Esophagus (tissue), 2 donors: ENCODE results near the gene TMEM203. TPM values are rescaled to one million over a fixed set of nuclear protein-coding genes. Genes with fewer than 3 reads are reported as not detected.

Experiments used
- H3K27ac ChIP-seq, 2 donors: one replicate each; pipeline ENCODE4 v1.5.1; 2013; ENCODE audit warnings: low read depth in 2 of 2, mild to moderate bottlenecking in 2 of 2, inconsistent platforms in 1 of 2, low read length in 1 of 2, moderate library complexity in 1 of 2
- H3K27me3 ChIP-seq, 2 donors: one replicate each; pipeline ENCODE4 v1.6.1; 2013; ENCODE audit warnings: low read length in 2 of 2, control low read depth in 1 of 2, mild to moderate bottlenecking in 1 of 2; ENCODE audit not compliant: insufficient read depth in 2 of 2, control insufficient read depth in 1 of 2
- H3K36me3 ChIP-seq, 2 donors: one replicate each; pipeline ENCODE4 v1.6.1; 2013; ENCODE audit warnings: low read length in 1 of 2; ENCODE audit not compliant: control insufficient read depth in 2 of 2, insufficient read depth in 2 of 2
- H3K4me1 ChIP-seq, 2 donors: one replicate each; pipeline ENCODE4 v1.6.1; 2013; ENCODE audit warnings: low read length in 1 of 2; ENCODE audit not compliant: control insufficient read depth in 2 of 2, insufficient read depth in 2 of 2
- H3K4me3 ChIP-seq, 2 donors: one replicate each; pipeline ENCODE4 v1.5.1; 2013; ENCODE audit warnings: low read length in 2 of 2, mild to moderate bottlenecking in 2 of 2, low read depth in 1 of 2, moderate library complexity in 1 of 2
- H3K9me3 ChIP-seq, 2 donors: one replicate each; pipeline ENCODE4 v1.6.1; 2013; ENCODE audit warnings: mild to moderate bottlenecking in 2 of 2, low read depth in 1 of 2, low read length in 1 of 2, moderate library complexity in 1 of 2; ENCODE audit not compliant: control insufficient read depth in 2 of 2, insufficient read depth in 1 of 2
- WGBS, 2 donors: extraction: QIAGEN DNeasy Blood & Tissue Kit; methylation state at CpG; one replicate each; pipeline ENCODE4 v1.1.7; 2013; 5-methylcytosine and 5-hydroxymethylcytosine counted together
- polyA plus RNA-seq, 2 donors: library from polyadenylated mRNA; stranded (reverse); fragments of 200-250 nt; gene quantifications; one replicate each; pipeline ENCODE4 v1.2.3, GENCODE V29; 2013
- donor health status: healthy with polysubstance abuse.
- donor health status: Bipolar disorder and iron deficiency.

Gene TMEM203
- polyA plus RNA-seq, 2 donors: 21.6 to 27.5 TPM

GRCh38 chr9:137235424-137236237 lies 30.2 kb upstream of the TMEM203 start:
- H3K4me1 ChIP-seq: peaks cover 7 to 17% of the 10 kb centered on the region in 2 donors
- no peak overlapping the region for H3K4me3 ChIP-seq
- H3K9me3 ChIP-seq: no peaks in the 10 kb centered on the region
- WGBS, 2 donors: 58 to 63% methylated on average over 32 to 35 of the region's 35 CpGs
- H3K27me3 ChIP-seq: no peaks in the 10 kb centered on the region
- no peak overlapping the region for H3K27ac ChIP-seq
- no peaks in the 10 kb centered on the region for H3K36me3 ChIP-seq

GRCh38 chr9:137234758-137235423 lies 29.4 kb upstream of the TMEM203 start:
- no peaks in the 10 kb centered on the region for H3K36me3 ChIP-seq
- peaks cover 7 to 17% of the 10 kb centered on the region in 2 donors for H3K4me1 ChIP-seq
- no peaks in the 10 kb centered on the region for H3K27me3 ChIP-seq
- 60 to 71% methylated on average over 18 of the region's 18 CpGs for WGBS, 2 donors
- H3K4me3 ChIP-seq: no peak overlapping the region
- H3K27ac ChIP-seq: no peak overlapping the region
- no peaks in the 10 kb centered on the region for H3K9me3 ChIP-seq

- H3K36me3 ChIP-seq: no peaks in the 10 kb centered on the region
- 37 to 60% methylated on average over 40 of the region's 40 CpGs for WGBS, 2 donors
- H3K27ac ChIP-seq: no peak overlapping the region
- no peak overlapping the region for H3K4me3 ChIP-seq
- peaks cover 7 to 17% of the 10 kb centered on the region in 2 donors for H3K4me1 ChIP-seq
- H3K9me3 ChIP-seq: no peaks in the 10 kb centered on the region
- H3K27me3 ChIP-seq: no peaks in the 10 kb centered on the region
Observed at GRCh38 chr9:137234055-137234697, 28.7 kb upstream of the TMEM203 start.

GRCh38 chr9:137233143-137233980 lies 27.9 kb upstream of the TMEM203 start:
- 60 to 67% methylated on average over 24 to 40 of the region's 40 CpGs for WGBS, 2 donors

GRCh38 chr9:137232510-137232909 lies 27.1 kb upstream of the TMEM203 start:
- WGBS, 2 donors: 62 to 76% methylated on average over 24 of the region's 24 CpGs
- no peaks in the 10 kb centered on the region for H3K9me3 ChIP-seq
- no peaks in the 10 kb centered on the region for H3K36me3 ChIP-seq
- peaks cover 6 to 9% of the 10 kb centered on the region in 2 donors for H3K4me1 ChIP-seq
- no peak overlapping the region for H3K27ac ChIP-seq
- no peak overlapping the region for H3K4me3 ChIP-seq
- no peaks in the 10 kb centered on the region for H3K27me3 ChIP-seq

More at GRCh38 chr9:137233143-137233980, 27.9 kb upstream of the TMEM203 start:
- Histone ChIP-seq H3K9me3 (no peaks in the 10 kb centered on the region), H3K27ac (no peak overlapping the region), H3K4me1 (peaks cover 6 to 14% of the 10 kb centered on the region in 2 donors), H3K4me3 (no peak overlapping the region), H3K36me3 (no peaks in the 10 kb centered on the region), H3K27me3 (no peaks in the 10 kb centered on the region)

- Histone ChIP-seq H3K4me3 (no peak overlapping the region), H3K9me3 (no peaks in the 10 kb centered on the region), H3K27ac (no peak overlapping the region), H3K4me1 (peaks cover 6 to 13% of the 10 kb centered on the region in 2 donors), H3K27me3 (no peaks in the 10 kb centered on the region), H3K36me3 (no peaks in the 10 kb centered on the region)
- 53 to 58% methylated on average over 10 of the region's 10 CpGs for WGBS, 2 donors
Observed at GRCh38 chr9:137232101-137232500, 26.7 kb upstream of the TMEM203 start.

- H3K27me3 ChIP-seq: no peaks in the 10 kb centered on the region
- no peaks in the 10 kb centered on the region for H3K36me3 ChIP-seq
- peaks cover 6 to 12% of the 10 kb centered on the region in 2 donors for H3K4me1 ChIP-seq
- no peak overlapping the region for H3K27ac ChIP-seq
- H3K9me3 ChIP-seq: no peaks in the 10 kb centered on the region
- H3K4me3 ChIP-seq: no peak overlapping the region
- WGBS, 2 donors: 78 to 81% methylated on average over 23 of the region's 23 CpGs
Observed at GRCh38 chr9:137231372-137232039, 26.1 kb upstream of the TMEM203 start.

GRCh38 chr9:137230705-137231371 lies 25.4 kb upstream of the TMEM203 start, which contains the start of gene SLC34A3:
SLC34A3 (plus strand) TSS chr9:137230901; CDS start chr9:137231703, 802 bp downstream.
- H3K27ac ChIP-seq: no peak within 1 kb of the TSS
- 62 to 64% methylated on average over 14 of the region's 14 CpGs for WGBS, 2 donors
- H3K9me3 ChIP-seq: no peaks in the 10 kb centered on the region
- H3K36me3 ChIP-seq: peaks cover 0 to 5% of the 10 kb centered on the region in 2 donors
- H3K27me3 ChIP-seq: no peaks in the 10 kb centered on the region
- H3K4me1 ChIP-seq: peaks cover 3 to 13% of the 10 kb centered on the region in 2 donors
- H3K4me3 ChIP-seq: no peak within 1 kb of the TSS
